SK-N-MC (cell line): ENCODE measurements around the gene CDS2.

Source experiments
- DNase-seq: peaks from one replicate; pipeline ENCODE4 v3.0.0-alpha.2; 2011; ENCODE audit warnings: low read depth, low spot score
- H3K27ac ChIP-seq: fragments of 200-600 bp; sonication (generic); 2 replicates; pipeline ENCODE4 v1.5.1; 2016; ENCODE audit warnings: mixed run types
- H3K36me3 ChIP-seq: fragments of 200-600 bp; sonication (generic); 2 replicates; pipeline ENCODE4 v1.6.1; 2017; ENCODE audit warnings: antibody characterized with exemption, low read length, mixed read lengths; ENCODE audit not compliant: insufficient read depth
- H3K4me3 ChIP-seq: fragments of 200-600 bp; sonication (generic); 2 replicates; pipeline ENCODE4 v1.5.1; 2016
- H3K9ac ChIP-seq: fragments of 200-600 bp; sonication (generic); 2 replicates; pipeline ENCODE4 v1.8.0; 2017; ENCODE audit warnings: mixed run types, mixed read lengths; ENCODE audit not compliant: insufficient read length
- H3K9me3 ChIP-seq: fragments of 200-600 bp; sonication (generic); 2 replicates; pipeline ENCODE4 v1.6.1; 2017; ENCODE audit warnings: low read depth, mild to moderate bottlenecking, antibody characterized with exemption, low read length, moderate library complexity, mixed read lengths
- EZH2 ChIP-seq: fragments of 200-600 bp; sonication (generic); IDR thresholded peaks from one replicate; pipeline ENCODE4 v1.6.1; 2017; ENCODE audit warnings: antibody characterized with exemption
- FOXP2 ChIP-seq: optimal IDR thresholded peaks from 2 replicates; pipeline ENCODE3; 2011; ENCODE audit warnings: mild to moderate bottlenecking, moderate library complexity; ENCODE audit not compliant: insufficient read depth; ENCODE audit errors: extremely low read length, control extremely low read depth
- POLR2AphosphoS5 ChIP-seq: IDR thresholded peaks from 2 replicates; pipeline ENCODE4 v1.6.1; 2012; ENCODE audit warnings: mild to moderate bottlenecking, low read depth, low read length, borderline replicate concordance

The CDS2 gene

DNA sequence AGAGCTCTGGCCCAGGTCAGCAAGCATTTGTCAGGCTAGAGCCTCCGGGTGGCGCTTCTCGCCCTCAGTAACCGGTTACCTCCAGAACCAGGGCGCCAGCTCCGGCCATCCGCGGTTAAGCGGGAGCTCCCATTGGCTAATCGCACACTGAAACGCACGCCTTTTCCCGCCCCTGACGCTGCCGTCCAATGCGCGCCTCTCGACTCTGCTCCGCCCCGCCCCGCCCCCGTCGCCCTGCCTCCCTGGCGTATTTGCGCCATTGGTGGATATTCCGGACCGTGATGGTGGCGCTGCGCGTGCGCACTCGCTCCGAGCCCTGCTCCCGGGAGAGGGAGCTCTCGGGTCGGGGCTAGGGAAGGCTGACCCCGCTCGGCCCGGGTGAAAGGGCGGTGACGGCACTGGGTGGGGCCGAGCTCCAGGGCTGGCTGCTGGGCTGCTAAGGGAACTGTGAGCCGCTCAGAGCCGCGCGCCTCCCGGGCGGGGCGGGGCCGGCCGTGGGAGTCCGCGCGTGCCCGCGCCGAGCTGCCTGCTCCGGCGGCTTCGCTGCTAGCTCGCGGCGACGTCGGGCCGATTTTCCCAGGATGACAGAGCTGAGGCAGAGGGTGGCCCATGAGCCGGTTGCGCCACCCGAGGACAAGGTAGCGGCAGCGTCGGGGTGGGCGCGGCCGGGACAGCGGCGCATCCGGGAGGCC, at the start of gene CDS2:
CDS2 (plus strand) TSS at position 497 of the 692 bp plus-strand sequence; CDS start at position 582, 85 bp downstream.
- H3K4me3 ChIP-seq: peak within 1 kb of the TSS; percentile 98
- TF ChIP-seq FOXP2 (no peak), POLR2AphosphoS5 (peak; percentile 79)
- DNase-seq: peak; percentile 79

DNA sequence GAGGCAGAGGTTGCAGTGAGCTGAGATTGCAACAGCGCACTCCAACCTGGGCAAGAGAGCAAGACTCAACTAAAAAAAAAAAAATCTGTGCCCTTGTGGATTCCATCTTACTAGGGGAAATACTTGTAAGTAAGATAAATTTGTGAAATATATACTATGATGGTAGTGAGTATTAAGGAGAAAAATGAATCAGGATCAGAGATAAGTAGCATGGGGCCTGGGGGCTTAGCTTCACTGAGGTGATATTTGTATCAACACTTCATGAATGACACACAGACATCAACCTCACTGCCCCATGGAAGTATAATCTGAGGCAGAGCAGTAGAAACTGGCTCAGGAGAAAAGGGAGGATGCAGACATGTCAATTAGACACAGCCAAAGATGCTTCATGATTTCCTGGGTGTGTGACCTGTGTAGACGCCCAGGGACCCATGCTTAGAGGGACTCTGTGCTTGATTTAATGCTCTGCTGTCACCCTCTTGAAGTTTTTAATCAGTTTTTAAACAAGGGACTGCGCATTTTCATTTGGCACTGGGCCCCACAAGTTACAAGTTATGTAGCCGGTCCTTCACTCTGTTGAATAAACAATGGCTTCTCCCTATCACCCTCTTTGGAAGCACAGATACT, 48.9 kb upstream of the CDS2 start:
- Histone ChIP-seq H3K36me3 (no peaks in the 10 kb centered on the region), H3K4me3 (no peak overlapping the region), H3K9ac (no peak overlapping the region), H3K9me3 (no peaks in the 10 kb centered on the region), H3K27ac (no peak overlapping the region)
- DNase-seq: no peak
- no peak for TF ChIP-seq FOXP2

More for the DNA sequence above, at the start of gene CDS2:
- peak within 1 kb of the TSS; percentile 54; the same call in 1 of the 2 replicates for H3K27ac ChIP-seq
- H3K36me3 ChIP-seq: no peaks in the 10 kb centered on the region
- peak within 1 kb of the TSS; percentile 88 for H3K9ac ChIP-seq
- no peaks in the 10 kb centered on the region for H3K9me3 ChIP-seq

DNA sequence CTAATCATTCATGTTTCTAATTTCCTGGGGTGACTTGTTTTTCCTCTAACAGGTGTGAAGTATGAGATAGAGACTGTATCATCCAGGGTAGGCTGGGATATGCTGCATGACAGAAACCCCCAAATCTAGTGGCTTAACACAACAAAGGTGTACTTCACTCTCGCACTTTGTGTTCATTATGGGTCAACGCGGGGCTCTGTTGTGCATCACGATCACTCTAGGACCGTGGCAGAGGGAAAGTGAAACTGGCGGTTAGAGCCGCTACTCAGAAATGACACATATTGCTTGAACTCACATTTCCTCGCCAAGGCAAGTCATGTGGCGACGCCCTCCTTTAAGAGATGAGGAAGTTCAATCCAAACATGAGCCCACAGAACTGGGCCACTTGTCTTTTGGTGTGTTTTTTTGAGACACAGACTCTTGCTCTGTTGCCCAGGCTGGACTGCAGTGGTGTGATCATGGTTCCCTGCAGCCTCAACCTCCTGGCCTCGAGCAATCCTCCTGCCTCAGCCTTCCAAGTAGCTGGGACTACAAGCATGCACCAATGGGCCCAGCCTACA, 48.3 kb upstream of the CDS2 start:
- TF ChIP-seq EZH2 (no peak), FOXP2 (no peak), POLR2AphosphoS5 (no peak)
- Histone ChIP-seq H3K9me3 (no peaks in the 10 kb centered on the region), H3K27ac (no peak overlapping the region), H3K36me3 (no peaks in the 10 kb centered on the region), H3K9ac (no peak overlapping the region), H3K4me3 (no peak overlapping the region)
- DNase-seq: no peak

DNA sequence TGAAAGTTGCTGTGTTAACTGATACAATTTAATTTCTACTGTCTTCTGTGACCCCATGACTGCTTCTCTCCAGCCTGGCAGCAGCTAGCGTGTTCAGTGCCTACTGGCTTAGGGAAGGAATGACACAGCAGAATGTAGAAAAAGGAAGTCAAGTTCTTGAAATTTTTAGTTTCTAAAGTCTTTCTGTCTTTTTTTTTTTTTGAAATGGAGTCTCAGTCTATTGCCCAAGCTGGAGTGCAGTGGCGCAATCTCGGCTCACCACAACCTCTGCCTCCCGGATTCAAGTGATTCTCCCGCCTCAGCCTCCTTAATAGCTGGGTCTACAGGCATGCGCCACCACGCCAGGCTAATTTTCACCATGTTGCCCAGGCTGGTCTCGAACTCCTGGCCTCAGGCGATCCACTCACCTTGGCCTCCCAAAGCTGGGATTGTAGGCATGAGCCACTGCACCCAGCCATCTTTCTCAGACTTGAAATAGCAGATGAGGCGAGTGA, 46.4 kb upstream of the CDS2 start:
- no peak overlapping the region for H3K4me3 ChIP-seq
- H3K36me3 ChIP-seq: no peaks in the 10 kb centered on the region
- TF ChIP-seq EZH2 (no peak), FOXP2 (no peak), POLR2AphosphoS5 (no peak)
- H3K9me3 ChIP-seq: no peaks in the 10 kb centered on the region
- peak overlapping the region; percentile 44 for H3K9ac ChIP-seq
- H3K27ac ChIP-seq: peak overlapping the region; percentile 64
- no peak for DNase-seq

DNA sequence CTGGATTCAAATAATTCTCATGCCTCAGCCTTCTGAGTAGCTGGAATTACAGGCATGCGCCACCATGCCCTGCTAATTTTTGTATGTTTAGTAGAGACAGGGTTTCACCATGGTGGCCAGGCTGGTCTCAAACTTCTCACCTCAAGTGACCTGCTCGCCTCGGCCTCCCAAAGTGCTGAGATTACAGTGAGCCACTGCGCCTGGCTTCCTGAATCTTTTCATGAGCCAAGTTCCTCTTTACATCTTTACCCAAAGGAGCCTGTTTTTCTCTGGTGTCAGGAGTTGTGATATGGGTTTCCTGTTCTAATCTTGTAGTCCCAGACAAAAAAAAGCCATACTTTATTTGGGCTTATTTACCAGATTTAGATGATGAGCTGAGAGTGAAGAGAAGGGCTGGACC, 41.4 kb upstream of the CDS2 start:
- DNase-seq: no peak
- no peak overlapping the region for H3K9ac ChIP-seq
- H3K9me3 ChIP-seq: no peaks in the 10 kb centered on the region
- H3K27ac ChIP-seq: no peak overlapping the region
- no peak for TF ChIP-seq FOXP2
- no peak for TF ChIP-seq POLR2AphosphoS5
- TF ChIP-seq EZH2: no peak
- H3K36me3 ChIP-seq: no peaks in the 10 kb centered on the region
- no peak overlapping the region for H3K4me3 ChIP-seq

DNA sequence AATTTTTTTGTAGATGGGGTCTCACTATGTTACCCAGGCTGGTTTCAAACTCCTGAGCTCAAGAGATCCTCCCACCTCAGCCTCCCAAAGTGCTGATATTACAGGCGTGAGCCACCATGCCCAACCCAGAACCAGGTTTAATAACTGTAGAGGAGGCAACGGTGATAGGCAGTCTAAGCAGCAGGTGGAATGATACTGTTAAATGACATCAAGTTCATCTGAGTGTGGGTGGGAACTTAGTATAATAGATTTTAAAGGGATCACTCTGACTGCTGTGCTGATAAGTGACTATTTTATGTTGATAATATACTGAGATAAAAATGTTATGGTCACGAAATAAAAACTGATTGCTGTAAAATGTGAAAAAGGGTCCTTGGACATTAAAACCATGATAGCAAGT, 38.1 kb upstream of the CDS2 start:
- Histone ChIP-seq H3K4me3 (no peak overlapping the region), H3K9ac (no peak overlapping the region), H3K9me3 (no peaks in the 10 kb centered on the region), H3K27ac (no peak overlapping the region), H3K36me3 (no peaks in the 10 kb centered on the region)
- no peak for DNase-seq
- TF ChIP-seq FOXP2 (no peak), POLR2AphosphoS5 (no peak), EZH2 (no peak)

DNA sequence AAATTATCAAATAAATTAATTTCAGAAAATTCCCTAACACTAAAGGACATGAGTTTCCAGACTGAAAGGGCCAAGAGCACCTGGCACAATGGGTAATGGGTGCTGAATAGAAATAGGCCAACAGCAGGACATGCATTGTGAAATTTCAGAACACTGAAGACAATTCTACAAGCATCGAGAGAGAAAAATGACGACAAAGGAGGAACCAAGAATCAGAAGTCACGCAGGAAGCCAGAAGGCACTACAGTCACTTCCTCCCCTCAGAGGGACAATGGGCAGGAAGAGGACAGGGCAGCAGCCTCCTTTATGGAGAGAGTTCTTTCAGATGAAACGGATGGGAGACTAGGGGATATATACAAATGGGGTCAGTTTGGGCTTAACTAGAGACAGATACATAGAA, 36.6 kb upstream of the CDS2 start:
- H3K4me3 ChIP-seq: no peak overlapping the region
- H3K27ac ChIP-seq: no peak overlapping the region
- no peak overlapping the region for H3K9ac ChIP-seq
- TF ChIP-seq FOXP2 (no peak), EZH2 (no peak), POLR2AphosphoS5 (no peak)
- H3K36me3 ChIP-seq: no peaks in the 10 kb centered on the region; the same call in 1 of the 2 replicates
- no peak for DNase-seq
- no peaks in the 10 kb centered on the region for H3K9me3 ChIP-seq

DNA sequence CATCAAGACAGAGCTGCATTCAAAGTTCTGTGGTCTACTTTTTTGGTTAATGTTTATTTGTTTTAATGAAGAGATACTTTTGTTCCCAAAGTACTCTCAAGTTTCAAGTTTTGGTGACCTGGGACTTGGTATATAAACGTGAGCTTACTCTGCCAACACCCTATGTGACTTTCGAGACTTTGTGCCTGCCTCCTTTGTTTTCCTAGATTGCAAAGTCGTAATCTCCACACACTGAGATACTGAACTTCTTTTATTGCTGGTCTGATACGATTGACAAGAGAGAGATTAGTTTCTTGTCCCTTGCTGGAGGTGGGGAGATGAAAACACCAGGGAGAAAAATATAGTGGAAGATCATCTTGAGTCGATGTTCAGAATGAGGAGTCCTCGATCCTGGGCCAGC, 34.9 kb upstream of the CDS2 start:
- H3K9ac ChIP-seq: no peak overlapping the region
- no peaks in the 10 kb centered on the region for H3K9me3 ChIP-seq
- H3K27ac ChIP-seq: no peak overlapping the region
- TF ChIP-seq EZH2 (no peak), FOXP2 (no peak), POLR2AphosphoS5 (no peak)
- peaks cover 7% of the 10 kb centered on the region; the same call in 1 of the 2 replicates for H3K36me3 ChIP-seq
- no peak for DNase-seq
- no peak overlapping the region for H3K4me3 ChIP-seq
